ENCODE results near the gene ZNF416.

DNA sequence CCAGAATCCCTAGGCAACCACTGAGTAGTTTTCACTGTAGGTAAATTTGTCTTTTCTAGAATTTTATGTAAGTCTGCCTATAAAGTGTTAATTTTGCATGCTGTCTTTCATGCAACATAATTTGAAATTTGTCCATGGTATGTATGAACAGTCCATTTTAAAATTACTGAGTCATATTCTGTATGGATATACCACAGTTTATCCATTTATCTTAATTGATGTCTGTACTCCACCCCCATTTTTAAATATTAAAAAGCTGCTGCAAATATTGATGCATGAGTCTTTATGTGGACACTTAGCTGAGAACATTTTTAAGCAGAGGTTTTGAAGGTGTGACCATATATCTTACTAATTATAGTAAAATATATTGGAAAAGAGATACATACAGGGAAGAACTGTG lies 44.4 kb upstream of the ZNF416 start:
- TF ChIP-seq, protein P1, sequence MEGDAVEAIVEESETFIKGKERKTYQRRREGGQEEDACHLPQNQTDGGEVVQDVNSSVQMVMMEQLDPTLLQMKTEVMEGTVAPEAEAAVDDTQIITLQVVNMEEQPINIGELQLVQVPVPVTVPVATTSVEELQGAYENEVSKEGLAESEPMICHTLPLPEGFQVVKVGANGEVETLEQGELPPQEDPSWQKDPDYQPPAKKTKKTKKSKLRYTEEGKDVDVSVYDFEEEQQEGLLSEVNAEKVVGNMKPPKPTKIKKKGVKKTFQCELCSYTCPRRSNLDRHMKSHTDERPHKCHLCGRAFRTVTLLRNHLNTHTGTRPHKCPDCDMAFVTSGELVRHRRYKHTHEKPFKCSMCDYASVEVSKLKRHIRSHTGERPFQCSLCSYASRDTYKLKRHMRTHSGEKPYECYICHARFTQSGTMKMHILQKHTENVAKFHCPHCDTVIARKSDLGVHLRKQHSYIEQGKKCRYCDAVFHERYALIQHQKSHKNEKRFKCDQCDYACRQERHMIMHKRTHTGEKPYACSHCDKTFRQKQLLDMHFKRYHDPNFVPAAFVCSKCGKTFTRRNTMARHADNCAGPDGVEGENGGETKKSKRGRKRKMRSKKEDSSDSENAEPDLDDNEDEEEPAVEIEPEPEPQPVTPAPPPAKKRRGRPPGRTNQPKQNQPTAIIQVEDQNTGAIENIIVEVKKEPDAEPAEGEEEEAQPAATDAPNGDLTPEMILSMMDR (IDR thresholded peaks at IDR 0.05) = no peak
- no peak for TF ChIP-seq POLR2AphosphoS5 (IDR thresholded peaks at IDR 0.05; ENCODE audit: low read depth, low read length)
- TF ChIP-seq, protein P2, sequence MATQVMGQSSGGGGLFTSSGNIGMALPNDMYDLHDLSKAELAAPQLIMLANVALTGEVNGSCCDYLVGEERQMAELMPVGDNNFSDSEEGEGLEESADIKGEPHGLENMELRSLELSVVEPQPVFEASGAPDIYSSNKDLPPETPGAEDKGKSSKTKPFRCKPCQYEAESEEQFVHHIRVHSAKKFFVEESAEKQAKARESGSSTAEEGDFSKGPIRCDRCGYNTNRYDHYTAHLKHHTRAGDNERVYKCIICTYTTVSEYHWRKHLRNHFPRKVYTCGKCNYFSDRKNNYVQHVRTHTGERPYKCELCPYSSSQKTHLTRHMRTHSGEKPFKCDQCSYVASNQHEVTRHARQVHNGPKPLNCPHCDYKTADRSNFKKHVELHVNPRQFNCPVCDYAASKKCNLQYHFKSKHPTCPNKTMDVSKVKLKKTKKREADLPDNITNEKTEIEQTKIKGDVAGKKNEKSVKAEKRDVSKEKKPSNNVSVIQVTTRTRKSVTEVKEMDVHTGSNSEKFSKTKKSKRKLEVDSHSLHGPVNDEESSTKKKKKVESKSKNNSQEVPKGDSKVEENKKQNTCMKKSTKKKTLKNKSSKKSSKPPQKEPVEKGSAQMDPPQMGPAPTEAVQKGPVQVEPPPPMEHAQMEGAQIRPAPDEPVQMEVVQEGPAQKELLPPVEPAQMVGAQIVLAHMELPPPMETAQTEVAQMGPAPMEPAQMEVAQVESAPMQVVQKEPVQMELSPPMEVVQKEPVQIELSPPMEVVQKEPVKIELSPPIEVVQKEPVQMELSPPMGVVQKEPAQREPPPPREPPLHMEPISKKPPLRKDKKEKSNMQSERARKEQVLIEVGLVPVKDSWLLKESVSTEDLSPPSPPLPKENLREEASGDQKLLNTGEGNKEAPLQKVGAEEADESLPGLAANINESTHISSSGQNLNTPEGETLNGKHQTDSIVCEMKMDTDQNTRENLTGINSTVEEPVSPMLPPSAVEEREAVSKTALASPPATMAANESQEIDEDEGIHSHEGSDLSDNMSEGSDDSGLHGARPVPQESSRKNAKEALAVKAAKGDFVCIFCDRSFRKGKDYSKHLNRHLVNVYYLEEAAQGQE (IDR thresholded peaks at IDR 0.05; ENCODE audit: insufficient read depth in 1 of 2, low read depth in 2 of 2, low read length in 1 of 2) = no peak

Data from Panc1 (cell line).